Measurements from ENCODE around the gene PARP12.

DNA sequence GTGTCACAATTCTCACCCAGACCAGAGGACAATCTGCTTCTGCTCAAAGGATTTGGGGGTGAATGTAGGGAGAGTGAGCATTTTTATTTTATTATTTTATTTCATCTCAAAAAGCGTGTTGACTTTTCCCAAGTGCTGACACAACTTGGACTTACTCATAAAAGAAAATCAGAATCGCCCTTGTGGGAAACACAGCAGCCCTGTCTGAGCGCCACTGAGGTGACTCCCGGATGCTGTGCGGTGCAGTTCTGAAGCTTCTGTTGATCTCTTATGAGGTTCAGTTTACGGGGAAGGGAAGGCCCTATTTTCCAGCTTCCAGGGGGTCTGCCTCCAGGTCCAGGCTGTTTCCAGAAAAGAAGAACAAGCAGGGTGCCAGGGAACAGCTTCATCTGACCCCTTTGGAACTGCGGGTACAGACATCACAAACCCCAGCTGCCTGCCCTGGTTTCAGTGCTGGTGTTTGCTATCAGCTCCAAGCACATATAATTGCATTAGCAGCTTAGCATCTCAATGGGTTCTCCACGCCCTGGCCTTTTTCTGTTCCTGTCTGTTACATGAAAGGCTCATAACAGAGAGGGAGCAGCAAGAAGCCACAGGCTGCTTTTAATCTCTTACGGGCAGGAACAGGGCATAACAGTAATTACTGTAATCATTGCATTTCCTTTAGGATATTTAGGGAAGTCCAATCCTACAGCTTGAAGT lies 52.4 kb downstream of the PARP12 start:
- TF ChIP-seq, protein P1, sequence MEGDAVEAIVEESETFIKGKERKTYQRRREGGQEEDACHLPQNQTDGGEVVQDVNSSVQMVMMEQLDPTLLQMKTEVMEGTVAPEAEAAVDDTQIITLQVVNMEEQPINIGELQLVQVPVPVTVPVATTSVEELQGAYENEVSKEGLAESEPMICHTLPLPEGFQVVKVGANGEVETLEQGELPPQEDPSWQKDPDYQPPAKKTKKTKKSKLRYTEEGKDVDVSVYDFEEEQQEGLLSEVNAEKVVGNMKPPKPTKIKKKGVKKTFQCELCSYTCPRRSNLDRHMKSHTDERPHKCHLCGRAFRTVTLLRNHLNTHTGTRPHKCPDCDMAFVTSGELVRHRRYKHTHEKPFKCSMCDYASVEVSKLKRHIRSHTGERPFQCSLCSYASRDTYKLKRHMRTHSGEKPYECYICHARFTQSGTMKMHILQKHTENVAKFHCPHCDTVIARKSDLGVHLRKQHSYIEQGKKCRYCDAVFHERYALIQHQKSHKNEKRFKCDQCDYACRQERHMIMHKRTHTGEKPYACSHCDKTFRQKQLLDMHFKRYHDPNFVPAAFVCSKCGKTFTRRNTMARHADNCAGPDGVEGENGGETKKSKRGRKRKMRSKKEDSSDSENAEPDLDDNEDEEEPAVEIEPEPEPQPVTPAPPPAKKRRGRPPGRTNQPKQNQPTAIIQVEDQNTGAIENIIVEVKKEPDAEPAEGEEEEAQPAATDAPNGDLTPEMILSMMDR (IDR thresholded peaks at IDR 0.05): no peak
- TF ChIP-seq POLR2A (IDR thresholded peaks at IDR 0.05): no peak

All from testis (tissue), 2 donors.